HG02981 (cell line): Measurements from ENCODE around the gene CACNG3.
"Not testable (repeated sequence)": the region's sequence is repeated elsewhere in the genome, so short reads cannot be mapped to it uniquely, and the experiment has no call there.

ENCODE experiments used
- ATAC-seq: cut with Tn5 transposase; IDR thresholded peaks from one replicate; pipeline ENCODE4 v1.9.1; 2021; ENCODE audit warnings: mild to moderate bottlenecking, moderate library complexity; ENCODE audit not compliant: unreplicated experiment

CACNG3 gene

GRCh38 chr16:24275413-24275812, 19.3 kb downstream of the CACNG3 start:
- no peak for ATAC-seq

GRCh38 chr16:24279982-24280515, 23.9 kb downstream of the CACNG3 start:
- no peak for ATAC-seq

GRCh38 chr16:24281466-24281865, 25.3 kb downstream of the CACNG3 start:
- no peak for ATAC-seq

DNA sequence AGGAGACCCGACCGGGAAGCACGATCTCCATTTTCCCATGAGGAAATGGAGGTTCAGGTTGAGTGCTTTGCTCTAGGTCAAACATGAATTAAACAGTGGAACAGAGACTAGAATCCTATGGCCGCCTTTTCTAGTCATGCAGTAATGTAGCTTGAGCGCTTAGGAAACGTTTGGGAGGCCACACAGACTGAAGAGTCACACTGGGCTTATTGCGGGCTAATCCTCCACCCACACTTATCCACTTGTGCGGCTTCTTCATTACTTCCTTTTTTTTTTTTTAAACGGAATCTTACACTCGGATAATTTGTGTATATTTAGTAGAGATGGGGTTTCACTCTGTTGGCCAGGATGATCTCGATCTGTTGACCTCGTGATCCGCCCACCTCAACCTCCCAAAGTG, 26.0 kb downstream of the CACNG3 start:
- no peak for ATAC-seq

DNA sequence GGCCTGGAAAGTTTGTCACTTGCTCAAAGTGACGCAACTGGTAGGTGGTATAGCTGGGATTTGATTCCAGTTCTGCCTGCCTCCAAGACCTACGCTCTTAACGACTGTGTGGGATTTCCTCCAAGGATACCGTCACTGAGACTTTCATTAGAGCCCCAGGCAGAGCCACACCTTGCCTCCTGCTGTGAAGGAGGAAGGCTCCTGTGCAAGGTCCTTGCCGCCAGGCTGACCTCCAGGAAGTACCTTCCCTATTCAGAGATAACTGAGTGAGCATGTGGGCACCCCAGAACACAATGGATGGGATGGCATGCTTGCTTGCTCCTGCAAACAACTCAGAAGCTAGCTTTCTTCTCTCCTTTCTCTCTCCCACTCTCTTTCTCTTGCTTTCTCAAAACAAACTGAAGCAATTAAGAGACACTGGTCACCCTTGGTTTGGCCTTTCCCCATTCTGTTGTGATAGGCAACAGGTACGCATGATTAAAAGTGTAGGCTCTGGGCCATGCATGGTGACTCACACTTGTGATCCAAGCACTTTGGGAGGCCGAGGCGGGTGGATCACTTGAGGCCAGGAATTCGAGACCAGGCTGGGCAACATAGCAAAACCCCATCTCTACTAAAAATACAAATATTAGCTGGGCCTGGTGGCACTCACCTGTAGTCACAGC, 30.7 kb downstream of the CACNG3 start:
- no peak for ATAC-seq

DNA sequence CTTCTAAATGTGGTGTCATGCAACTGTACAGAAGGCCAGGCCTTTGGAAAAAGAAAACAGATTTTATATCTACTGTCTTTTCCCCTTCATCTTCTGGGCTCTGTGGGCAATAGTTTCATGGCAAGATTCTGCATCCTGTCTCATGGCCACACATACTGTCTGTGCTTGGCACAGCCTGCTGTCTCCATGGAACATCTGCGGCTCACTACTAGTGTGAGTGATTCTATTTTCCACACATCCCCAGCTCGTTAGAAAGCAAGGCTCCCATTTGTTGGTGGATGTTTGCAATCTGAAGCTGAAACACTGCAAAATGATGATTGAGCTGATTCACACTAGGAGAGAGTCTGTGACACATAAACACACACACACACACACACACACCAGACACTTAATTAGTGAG, 32.4 kb downstream of the CACNG3 start:
- no peak for ATAC-seq

DNA sequence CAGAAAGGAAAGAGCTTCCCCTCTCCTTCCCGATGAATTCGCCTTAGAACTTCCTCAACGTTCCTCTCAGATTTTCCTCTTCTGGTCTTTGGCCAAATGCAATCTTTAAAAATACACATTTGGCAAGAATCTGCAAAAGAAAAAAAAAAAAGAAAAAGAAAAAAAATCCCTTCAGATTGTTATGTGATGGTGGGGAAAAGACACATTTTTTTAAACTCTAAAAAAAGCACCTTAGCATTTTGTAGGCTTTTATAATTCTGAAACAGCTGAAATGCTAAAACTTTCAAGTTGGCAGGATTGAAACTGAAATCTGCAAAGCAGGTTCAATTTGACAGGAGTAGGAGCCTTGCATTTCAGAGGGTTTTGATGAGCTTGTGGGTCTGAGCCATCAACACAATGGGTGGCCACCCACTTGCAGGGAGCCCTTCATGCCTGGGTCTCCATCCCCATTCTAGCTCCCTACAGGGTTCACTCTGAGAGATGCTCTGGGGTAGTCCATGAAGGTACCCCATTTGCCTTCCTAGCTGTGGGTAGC, 33.1 kb downstream of the CACNG3 start:
- no peak for ATAC-seq

DNA sequence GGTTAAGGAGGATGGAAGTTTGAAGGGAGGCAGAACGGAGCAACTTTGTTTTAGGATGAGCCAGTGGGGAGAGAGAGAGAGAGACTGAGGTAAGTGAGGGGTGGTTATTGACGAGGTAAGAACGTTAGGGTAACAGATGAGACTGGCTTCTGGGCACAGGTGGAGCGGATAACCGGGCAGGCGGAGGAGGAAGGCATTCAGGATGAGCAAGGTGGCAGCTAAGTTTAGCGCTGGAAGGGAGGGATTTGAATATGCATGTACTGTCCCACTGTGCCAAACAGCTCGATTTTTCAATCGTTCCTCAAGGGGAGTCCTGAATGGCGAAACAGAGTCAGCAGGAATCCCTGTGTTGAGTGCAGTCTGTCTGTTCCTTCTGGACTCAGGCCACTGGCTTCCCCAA, 35.8 kb downstream of the CACNG3 start:
- no peak for ATAC-seq

GRCh38 chr16:24294131-24294530, 38.0 kb downstream of the CACNG3 start:
- ATAC-seq = no peak

- ATAC-seq = no peak
Observed at GRCh38 chr16:24297375-24297774, 41.2 kb downstream of the CACNG3 start.

- no peak for ATAC-seq
Observed at GRCh38 chr16:24298548-24299167, 42.5 kb downstream of the CACNG3 start.

DNA sequence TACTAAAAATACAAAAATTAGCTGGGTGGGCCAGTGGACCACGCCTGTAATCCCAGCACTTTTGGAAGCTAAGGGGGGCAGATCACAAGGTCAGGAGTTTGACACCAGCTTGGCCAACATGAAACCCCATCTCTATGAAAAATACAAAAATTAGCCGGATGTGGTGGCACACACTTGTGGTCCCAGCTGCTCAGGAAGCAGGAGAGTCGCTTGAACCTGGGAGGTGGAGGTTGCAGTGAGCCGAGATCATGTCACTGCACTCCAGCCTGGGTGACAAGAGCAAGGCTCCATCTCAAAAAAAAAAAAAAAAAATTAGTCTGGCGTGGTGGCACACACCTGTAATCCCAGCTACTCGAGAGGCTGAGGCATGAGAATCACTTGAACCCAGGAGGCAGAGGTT, 44.6 kb downstream of the CACNG3 start:
- not testable (repeated sequence) for ATAC-seq

- ATAC-seq = no peak
Observed at GRCh38 chr16:24302636-24303035, 46.5 kb downstream of the CACNG3 start.

- no peak for ATAC-seq
Observed at GRCh38 chr16:24308200-24308599, 52.1 kb downstream of the CACNG3 start.

- ATAC-seq = no peak
Observed at GRCh38 chr16:24309258-24310142, 53.4 kb downstream of the CACNG3 start.

- no peak for ATAC-seq
Observed at GRCh38 chr16:24315343-24315742, 59.2 kb downstream of the CACNG3 start.

DNA sequence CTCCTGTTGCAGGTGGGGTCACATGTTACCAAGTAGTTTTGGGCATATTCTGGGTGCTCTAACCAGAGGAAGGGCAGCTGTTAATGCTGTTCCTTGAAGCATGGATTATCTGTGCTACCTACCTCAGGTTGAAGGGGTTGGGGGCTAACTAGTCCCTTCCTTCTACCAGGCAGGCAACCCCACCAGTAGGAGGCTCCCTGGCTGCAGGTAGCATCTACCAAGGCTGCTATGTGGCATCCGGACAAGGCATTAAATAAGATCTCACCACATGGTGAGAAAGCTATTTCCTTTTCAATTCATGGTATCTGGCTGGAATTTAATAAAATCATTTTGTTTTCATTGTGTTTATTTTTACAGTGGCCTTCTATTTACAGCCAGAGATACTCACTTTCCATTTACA, 62.5 kb downstream of the CACNG3 start:
- ATAC-seq = no peak

DNA sequence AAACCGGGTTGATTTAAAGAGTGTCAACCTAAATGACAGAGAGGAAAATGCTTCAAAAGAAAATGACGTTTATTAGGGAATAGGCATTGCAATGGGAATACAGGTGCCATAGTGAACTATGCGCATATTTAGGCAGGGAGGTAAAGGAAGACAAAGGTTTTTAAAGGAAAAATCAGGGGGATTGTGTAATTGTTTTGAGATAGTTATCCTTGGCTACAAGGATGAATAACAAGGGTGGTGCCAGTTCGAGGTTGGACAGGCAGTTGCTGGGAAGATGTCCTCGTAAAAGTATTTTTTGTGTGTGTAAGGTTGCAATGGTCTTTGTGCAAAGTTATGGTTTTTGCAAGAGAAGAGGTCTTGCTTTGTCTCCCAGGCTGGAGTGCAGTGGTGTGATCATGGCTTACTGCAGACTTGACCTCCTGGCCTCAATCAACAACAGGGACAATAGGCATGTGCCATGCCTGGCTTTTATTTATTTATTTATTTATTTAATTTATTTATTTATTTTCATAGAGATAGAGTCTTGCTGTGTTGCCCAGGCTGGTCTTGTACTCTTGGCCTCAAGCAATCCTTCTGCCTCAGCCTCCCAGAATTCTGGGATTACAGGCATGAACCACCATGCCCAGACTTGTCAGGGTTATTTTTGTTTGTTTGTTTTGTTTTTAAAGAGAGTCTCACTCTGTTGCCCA, 63.1 kb downstream of the CACNG3 start:
- no peak for ATAC-seq

GRCh38 chr16:24322106-24322505, 66.0 kb downstream of the CACNG3 start:
- ATAC-seq = no peak

- no peak for ATAC-seq
Observed at GRCh38 chr16:24324421-24324820, 68.3 kb downstream of the CACNG3 start.
